ENCODE results near the gene CCR3. TPM values are rescaled to one million over a fixed set of nuclear protein-coding genes. Genes with fewer than 3 reads are reported as not detected.

Gene CCR3
- total RNA-seq, 3 donors from 2014 or later (not counting 1 experiment from before 2014, with no cell fraction given), result 1.5 to 36.7 TPM; not detected in 1

- TF ChIP-seq CTCF (IDR thresholded peaks at IDR 0.05), result no peak
- Histone ChIP-seq H3K27ac (ENCODE audit: low read length) (no peak overlapping the region), H3K4me1 (ENCODE audit: control insufficient read depth, insufficient read depth, low read length) (no peaks in the 10 kb centered on the region), H3K9me3 (ENCODE audit: control insufficient read depth, insufficient read depth, low read length) (no peaks in the 10 kb centered on the region), H3K27me3 (ENCODE audit: control insufficient read depth, insufficient read depth, low read length) (no peaks in the 10 kb centered on the region), H3K4me3 (ENCODE audit: low read length) (no peak overlapping the region), H3K36me3 (ENCODE audit: control insufficient read depth, insufficient read depth, low read length) (no peaks in the 10 kb centered on the region)
- no peak overlapping the region for H3K27ac Mint-ChIP-seq
- ATAC-seq (no peak), DNase-seq (no peak)
- H3K9me3 Mint-ChIP-seq, result no peaks in the 10 kb centered on the region
- H3K27me3 Mint-ChIP-seq (ENCODE audit: low read depth in 2 of 2), result peaks cover 0 to 3% of the 10 kb centered on the region in 2 donors
- 96% methylated on average over 3 of the region's 3 CpGs for WGBS (ENCODE audit: insufficient coverage)
- H3K4me1 Mint-ChIP-seq, result peaks cover 0 to 8% of the 10 kb centered on the region in 2 donors
- H3K4me3 Mint-ChIP-seq, result no peak overlapping the region
- H3K36me3 Mint-ChIP-seq, result no peaks in the 10 kb centered on the region
- intact Hi-C loops (cut with micrococcal nuclease), result no loop called here
Observed at GRCh38 chr3:46245146-46245545, 2.9 kb downstream of the CCR3 start.

GRCh38 chr3:46252980-46253379, 10.7 kb downstream of the CCR3 start:
- H3K4me3 Mint-ChIP-seq, result no peak overlapping the region
- ATAC-seq, result no peak
- TF ChIP-seq CTCF (IDR thresholded peaks at IDR 0.05), result no peak

GRCh38 chr3:46258525-46258924, 16.3 kb downstream of the CCR3 start:
- WGBS (ENCODE audit: insufficient coverage), result 94% methylated on average over 1 of the region's 2 CpGs
- Histone ChIP-seq H3K4me3 (ENCODE audit: low read length) (no peak overlapping the region), H3K9me3 (ENCODE audit: control insufficient read depth, insufficient read depth, low read length) (no peaks in the 10 kb centered on the region), H3K27me3 (ENCODE audit: control insufficient read depth, insufficient read depth, low read length) (no peaks in the 10 kb centered on the region), H3K4me1 (ENCODE audit: control insufficient read depth, insufficient read depth, low read length) (peaks cover 8% of the 10 kb centered on the region), H3K27ac (ENCODE audit: low read length) (no peak overlapping the region), H3K36me3 (ENCODE audit: control insufficient read depth, insufficient read depth, low read length) (no peaks in the 10 kb centered on the region)
- DNase-seq (no peak), ATAC-seq (no peak)
- no peak overlapping the region for H3K4me3 Mint-ChIP-seq
- H3K27me3 Mint-ChIP-seq (ENCODE audit: low read depth in 2 of 2), result peaks cover 3 to 12% of the 10 kb centered on the region in 2 donors
- no peak overlapping the region for H3K27ac Mint-ChIP-seq
- intact Hi-C loops (cut with micrococcal nuclease), result no loop called here
- H3K4me1 Mint-ChIP-seq, result peaks cover 14 to 17% of the 10 kb centered on the region in 2 donors
- peaks cover 15% of the 10 kb centered on the region for H3K36me3 Mint-ChIP-seq
- no peak for TF ChIP-seq CTCF (IDR thresholded peaks at IDR 0.05)
- peaks cover 0 to 4% of the 10 kb centered on the region in 2 donors for H3K9me3 Mint-ChIP-seq

More at GRCh38 chr3:46252980-46253379, 10.7 kb downstream of the CCR3 start:
- no peaks in the 10 kb centered on the region for H3K36me3 ChIP-seq (ENCODE audit: control insufficient read depth, insufficient read depth, low read length)
- H3K4me1 Mint-ChIP-seq, result no peaks in the 10 kb centered on the region
- H3K27me3 ChIP-seq (ENCODE audit: control insufficient read depth, insufficient read depth, low read length), result no peaks in the 10 kb centered on the region
- intact Hi-C loops (cut with micrococcal nuclease), result no loop called here
- no CpG with 5 or more reads among the region's 1 CpG for WGBS (ENCODE audit: insufficient coverage)
- no peak overlapping the region for H3K27ac Mint-ChIP-seq
- H3K9me3 Mint-ChIP-seq, result no peaks in the 10 kb centered on the region
- no peak overlapping the region for H3K4me3 ChIP-seq (ENCODE audit: low read length)
- H3K36me3 Mint-ChIP-seq, result peaks cover 8% of the 10 kb centered on the region
- peaks cover 9 to 12% of the 10 kb centered on the region in 2 donors for H3K27me3 Mint-ChIP-seq (ENCODE audit: low read depth in 2 of 2)
- no peaks in the 10 kb centered on the region for H3K9me3 ChIP-seq (ENCODE audit: control insufficient read depth, insufficient read depth, low read length)
- H3K4me1 ChIP-seq (ENCODE audit: control insufficient read depth, insufficient read depth, low read length), result no peaks in the 10 kb centered on the region
- no peak overlapping the region for H3K27ac ChIP-seq (ENCODE audit: low read length)
- no peak for DNase-seq

- WGBS (ENCODE audit: insufficient coverage), result 34% methylated on average over 2 of the region's 5 CpGs
- peaks cover 25 to 29% of the 10 kb centered on the region in 2 donors for H3K4me1 Mint-ChIP-seq
- intact Hi-C loops (cut with micrococcal nuclease), result no loop called here
- no peaks in the 10 kb centered on the region for H3K27me3 Mint-ChIP-seq (ENCODE audit: low read depth in 2 of 2)
- Histone ChIP-seq H3K4me3 (ENCODE audit: low read length) (no peak overlapping the region), H3K36me3 (ENCODE audit: control insufficient read depth, insufficient read depth, low read length) (no peaks in the 10 kb centered on the region), H3K27me3 (ENCODE audit: control insufficient read depth, insufficient read depth, low read length) (no peaks in the 10 kb centered on the region), H3K27ac (ENCODE audit: low read length) (no peak overlapping the region), H3K4me1 (ENCODE audit: control insufficient read depth, insufficient read depth, low read length) (peaks cover 12% of the 10 kb centered on the region), H3K9me3 (ENCODE audit: control insufficient read depth, insufficient read depth, low read length) (no peaks in the 10 kb centered on the region)
- DNase-seq (peak in 1 of 2 donors; percentile 39), ATAC-seq (peak in 2 of 3 donors; percentile 29 to 46)
- H3K9me3 Mint-ChIP-seq, result peaks cover 0 to 4% of the 10 kb centered on the region in 2 donors
- peaks cover 7% of the 10 kb centered on the region for H3K36me3 Mint-ChIP-seq
- H3K4me3 Mint-ChIP-seq, result peak overlapping the region; percentile 62
- no peak for TF ChIP-seq CTCF (IDR thresholded peaks at IDR 0.05)
- H3K27ac Mint-ChIP-seq, result peak overlapping the region; percentile 46 to 67
Observed at GRCh38 chr3:46261926-46262594, 19.8 kb downstream of the CCR3 start.
